ENCODE measurements around the gene MACROD1.

MACROD1 gene

DNA sequence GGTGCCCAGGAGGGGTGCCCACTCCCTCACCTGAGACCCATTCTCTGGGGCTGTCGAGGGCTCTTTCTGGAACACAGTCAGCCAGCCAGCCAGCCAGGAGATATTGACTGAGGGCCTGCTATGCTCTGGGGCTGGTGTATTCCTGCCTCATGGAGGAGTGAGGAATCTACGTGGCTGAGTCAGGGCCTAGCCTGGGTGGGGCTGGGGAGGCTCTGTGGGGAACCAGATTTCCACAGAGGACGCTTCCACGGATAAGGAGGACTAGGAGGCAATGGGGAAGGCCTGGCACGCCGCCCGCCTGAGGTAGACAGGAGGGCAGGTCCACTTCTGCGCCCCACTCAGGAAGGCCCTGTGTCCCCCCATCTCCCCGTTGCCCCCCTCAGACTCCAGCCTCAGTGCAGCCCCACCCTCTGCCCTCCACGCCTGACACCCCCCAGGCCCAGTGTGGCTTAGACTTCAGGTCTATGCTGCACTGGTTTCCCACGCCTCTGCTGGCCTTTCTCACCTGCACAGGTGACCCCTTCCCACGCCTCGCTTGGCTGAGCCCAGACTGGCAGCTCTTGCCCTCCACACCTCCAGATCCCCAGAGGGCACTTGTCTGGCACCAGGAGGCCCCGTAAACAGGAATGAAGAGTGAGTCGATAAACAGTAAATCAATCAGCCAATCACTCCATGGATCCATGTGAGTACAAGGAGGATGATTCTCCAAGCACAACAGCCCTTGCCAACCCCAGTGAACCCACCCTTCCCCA, 37.5 kb downstream of the MACROD1 start:
- no peak for DNase-seq (ENCODE audit: low read depth)

DNA sequence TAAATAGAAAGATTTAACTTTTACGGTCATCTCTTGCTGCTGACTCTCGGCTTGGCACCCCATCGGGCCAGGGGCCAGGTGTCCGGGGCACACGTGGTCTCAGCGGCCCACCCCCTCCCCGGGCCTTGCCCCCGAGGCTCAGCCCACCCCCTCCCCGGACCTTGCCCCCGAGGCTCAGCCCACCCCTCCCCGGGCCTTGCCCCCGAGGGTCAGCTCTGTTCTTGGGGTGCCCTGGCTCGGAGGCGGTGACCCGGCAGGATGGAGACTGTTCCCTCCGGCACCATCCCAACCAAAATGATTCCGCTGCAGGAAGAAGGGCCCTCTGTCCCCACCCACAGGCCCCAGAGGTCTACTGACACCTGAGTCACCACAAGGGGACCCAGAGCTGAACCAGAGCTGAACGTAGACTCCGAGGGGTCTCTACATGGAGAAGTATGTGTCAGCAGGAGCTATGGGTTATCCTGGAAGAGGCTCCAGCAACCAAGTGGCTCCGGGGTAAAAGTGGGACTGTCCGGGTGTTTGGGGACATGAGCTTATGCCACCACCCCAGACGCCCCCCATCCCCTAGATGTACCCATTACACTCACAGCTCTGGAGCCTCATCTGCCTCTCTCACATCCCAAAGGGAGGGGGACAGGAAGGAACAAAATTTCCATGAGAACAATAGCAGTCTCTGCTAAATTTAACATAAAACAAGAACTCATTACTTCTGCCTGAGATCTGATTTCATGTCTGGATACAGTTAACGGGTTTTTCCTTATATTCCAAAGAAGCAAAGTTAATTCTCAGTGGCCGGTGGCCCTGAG, 38.4 kb downstream of the MACROD1 start:
- DNase-seq (ENCODE audit: low read depth) = no peak

DNA sequence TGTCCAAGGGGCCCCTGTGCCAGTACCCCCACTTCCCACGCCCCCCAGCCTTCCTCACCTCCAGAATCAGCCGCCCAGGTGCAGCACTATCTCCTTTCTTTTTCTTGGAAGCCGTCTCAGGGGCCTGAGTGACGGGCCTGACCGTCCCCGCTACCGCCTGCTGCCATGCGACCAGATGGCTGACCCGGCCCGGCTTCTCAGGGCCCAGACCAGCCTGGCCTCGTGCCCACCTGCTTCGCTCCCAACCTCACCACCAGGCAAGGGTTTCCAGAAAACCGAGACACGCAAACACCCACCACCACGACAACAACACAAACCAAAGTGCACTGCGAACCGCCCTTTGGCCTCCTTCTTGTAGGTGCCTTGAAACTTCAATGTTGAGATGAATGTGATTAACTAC, 39.1 kb downstream of the MACROD1 start:
- no peak for DNase-seq (ENCODE audit: low read depth)

DNA sequence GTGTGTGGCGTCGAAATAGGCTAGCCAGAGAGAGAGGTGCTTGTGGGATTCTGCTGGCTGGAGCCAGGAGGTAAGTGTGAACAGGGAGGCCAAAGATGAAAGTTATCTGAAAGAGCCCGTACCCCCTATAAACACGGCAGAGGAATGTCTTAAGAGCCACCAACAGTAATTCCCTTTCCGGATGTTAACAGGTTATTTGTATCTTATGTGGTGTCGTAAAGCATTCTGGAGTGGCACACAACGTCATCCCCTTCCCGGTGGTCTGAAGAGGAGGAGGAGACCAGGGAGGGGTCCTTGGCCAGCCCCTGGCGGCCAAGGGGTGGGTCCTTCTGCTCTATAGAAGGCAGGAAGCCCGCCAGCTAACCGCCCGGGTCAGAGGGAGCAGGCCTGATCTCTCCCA, 39.5 kb downstream of the MACROD1 start:
- no peak for DNase-seq (ENCODE audit: low read depth)

DNA sequence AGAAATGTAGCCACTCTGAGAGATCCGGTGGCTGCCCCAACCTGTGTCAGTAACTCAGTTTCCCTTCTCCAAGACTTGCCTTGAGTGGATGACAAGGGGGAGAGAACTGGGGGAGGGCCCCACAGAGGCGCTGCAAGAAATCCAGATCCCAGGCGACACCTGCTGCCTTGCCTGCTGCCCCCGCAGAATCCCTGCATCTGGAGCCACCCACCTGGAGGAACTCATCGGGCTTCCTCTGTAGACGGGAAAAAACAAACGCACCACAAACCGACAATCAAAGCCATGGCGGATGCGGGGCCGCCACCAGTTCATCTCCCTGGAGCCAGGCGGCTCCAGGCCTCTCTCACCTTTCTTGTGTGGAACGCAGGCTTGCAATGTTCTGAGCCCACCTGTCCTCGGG, 40.2 kb downstream of the MACROD1 start:
- no peak for DNase-seq (ENCODE audit: low read depth)

DNA sequence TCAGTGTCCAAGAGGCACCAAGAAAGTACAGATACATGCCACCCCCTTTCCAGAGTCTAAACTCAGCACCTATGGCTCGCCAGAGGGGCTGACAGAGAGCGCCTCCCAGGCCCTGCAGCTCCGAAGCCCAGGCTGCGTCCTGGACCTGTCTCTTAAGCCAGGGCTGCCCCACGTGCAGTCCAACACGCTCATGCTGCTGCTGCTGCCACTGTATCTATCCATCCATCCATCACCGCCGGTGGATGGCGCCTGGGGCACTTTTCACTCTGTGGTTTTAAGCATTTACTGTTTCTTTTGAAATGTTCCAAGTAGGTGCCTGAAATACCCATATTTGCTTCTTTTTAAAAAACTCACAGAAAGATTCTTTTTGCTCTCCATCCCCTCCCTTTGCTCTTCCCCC, 41.8 kb downstream of the MACROD1 start:
- no peak for DNase-seq (ENCODE audit: low read depth)

DNA sequence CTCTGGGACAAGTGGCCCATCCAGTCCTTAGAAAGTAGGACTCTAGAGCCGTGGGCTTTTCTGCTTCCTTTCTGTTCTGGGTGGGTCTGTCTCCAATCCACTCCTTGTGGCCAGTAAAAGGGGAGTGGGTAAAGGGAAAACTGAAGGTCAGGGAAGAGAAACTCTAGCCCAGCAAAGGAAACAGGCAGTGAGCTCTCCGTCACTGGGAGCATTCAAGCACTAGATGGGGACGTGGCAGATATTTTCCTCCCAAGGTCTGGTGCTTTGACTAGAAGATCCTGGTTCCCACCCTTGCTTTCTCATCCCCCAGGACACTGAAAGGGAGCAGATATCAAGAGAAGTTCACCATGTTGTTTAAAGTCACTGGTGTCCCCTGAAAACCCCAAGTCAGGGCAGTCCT, 42.2 kb downstream of the MACROD1 start:
- DNase-seq (ENCODE audit: low read depth) = no peak

DNA sequence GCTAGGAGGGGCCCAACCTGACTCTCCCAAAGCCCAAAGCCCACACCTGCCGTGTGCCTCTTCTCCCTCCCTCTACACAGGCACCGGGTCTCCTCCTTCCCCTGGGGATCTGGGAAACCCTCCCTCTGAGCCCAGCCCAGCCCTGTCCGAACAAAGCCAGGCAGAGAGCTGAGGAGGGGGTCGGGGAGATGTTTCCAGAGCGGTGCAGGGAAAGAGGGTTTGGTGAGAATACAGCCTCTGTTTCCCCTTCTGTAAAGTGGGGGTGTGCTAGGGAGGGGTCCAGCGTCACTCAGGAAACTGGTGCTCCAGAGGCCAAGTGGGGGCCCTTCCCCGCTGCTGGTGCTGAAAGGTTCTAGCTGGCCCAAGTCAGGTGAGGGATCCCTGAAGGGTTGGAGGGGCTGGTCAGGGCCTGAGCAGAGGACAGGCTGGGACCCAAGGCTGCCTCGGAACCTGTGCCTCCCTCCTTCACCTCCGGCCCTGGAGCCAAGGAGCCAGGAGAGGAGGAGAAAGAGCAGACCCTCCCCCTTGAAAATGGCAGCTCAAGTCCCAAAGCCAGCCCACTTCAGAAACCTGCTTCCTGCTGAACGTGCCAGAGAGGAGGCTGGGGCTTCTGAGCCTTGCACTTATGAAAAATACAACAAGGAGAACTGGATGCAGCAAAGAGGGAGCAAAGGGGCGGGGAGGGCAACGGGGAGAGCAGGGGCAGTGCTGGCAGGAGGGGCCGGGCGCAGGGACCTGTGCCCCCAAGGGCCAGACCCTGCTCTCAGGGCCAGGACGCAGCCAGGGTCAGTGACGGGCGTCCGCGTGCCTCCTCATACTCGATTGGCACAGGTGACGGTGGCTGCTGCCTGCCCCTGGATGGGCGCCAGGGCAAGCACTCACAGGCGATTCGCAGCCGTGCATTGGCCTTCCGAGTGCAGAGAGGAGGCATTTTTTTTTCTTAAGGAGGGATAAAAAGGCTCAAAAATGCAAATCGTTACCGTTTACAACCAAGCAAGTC, 43.2 kb downstream of the MACROD1 start:
- no peak for DNase-seq (ENCODE audit: low read depth)

DNA sequence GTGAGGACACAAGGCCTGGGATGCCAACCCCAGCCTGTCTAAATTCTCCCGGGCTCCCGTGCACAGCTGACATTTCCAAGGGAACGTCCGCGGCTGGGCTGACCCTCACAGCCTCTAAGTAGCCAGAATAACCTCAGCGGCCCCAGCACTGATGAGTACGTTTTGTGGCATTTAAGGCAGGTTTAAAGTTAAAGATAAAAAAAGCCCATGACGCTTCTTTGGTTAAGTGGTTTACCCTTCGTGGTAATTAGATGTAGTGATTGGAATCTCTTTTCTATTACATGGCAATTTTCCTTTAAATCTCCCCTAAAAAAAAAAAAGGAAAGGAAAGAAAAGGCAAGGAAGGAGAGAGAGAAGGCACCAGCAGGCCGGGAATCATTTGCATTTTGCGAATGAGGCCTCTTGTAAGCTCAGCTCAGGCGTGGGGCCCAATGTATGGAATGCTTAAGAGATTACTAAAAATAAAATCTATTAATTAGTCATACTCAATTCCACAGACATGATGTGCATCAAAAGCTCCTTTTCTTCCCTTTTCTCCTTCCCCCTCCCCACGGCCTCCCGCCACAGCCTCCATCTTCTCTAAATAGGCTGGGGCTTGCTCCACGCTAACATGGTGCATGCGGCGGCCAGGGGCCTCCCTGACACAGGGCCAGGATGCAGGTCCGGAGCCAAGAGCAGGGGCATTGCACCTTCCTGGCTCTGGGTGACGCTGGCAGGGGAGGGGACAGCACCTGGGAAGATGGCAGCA, 44.1 kb downstream of the MACROD1 start:
- peak; percentile 33 for DNase-seq (ENCODE audit: low read depth)

DNA sequence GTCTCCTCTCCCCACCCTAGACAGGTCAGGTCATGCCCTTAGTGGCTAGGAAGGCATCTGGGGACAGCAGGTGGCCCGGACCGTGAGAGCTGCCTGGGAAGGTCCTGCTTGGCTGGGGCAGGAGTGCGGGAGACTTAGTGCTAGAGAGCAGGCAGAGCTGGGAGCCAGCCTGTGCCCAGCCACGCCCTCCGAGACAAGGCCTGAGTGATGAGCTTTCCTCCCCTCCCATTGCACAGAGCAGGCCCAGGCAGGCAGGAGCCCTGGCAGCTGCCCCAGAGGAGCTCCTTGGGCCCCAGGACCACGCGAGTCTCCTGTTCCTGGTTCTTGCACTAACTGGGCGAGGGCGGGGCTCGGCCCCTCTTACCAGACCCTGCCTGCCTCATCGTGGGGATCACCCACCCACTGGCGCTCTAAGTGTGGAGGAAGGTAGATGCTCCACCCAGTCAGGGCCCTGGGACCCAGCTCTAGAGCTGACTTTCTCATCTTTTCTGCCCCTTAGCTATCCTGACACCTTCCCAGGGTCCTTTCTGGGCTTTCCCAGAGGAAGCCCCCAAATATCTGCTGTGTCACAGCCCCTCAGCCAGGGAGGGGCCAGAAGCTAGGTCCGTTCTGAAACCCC, 44.9 kb downstream of the MACROD1 start:
- no peak for DNase-seq (ENCODE audit: low read depth)

DNA sequence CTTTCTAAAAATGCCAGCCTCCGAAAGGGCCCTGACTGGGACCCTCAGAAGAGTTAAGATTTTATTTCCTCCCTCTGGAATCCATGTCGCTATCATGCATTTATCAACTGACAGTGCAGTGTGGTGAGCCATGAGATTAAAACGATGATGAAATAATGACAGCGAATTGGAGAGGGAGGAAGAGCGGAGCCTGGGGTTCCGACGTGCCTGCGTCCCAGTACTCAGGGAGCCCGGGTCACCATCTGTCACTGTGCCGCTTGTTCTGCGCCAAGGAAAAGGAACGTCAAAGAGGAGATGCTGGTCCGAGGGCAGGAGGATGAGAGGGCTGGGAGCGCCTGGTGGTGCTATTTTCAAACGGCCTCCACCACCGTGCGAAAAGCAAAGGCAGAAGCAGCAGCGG, 46.2 kb downstream of the MACROD1 start:
- DNase-seq (ENCODE audit: low read depth) = no peak

DNA sequence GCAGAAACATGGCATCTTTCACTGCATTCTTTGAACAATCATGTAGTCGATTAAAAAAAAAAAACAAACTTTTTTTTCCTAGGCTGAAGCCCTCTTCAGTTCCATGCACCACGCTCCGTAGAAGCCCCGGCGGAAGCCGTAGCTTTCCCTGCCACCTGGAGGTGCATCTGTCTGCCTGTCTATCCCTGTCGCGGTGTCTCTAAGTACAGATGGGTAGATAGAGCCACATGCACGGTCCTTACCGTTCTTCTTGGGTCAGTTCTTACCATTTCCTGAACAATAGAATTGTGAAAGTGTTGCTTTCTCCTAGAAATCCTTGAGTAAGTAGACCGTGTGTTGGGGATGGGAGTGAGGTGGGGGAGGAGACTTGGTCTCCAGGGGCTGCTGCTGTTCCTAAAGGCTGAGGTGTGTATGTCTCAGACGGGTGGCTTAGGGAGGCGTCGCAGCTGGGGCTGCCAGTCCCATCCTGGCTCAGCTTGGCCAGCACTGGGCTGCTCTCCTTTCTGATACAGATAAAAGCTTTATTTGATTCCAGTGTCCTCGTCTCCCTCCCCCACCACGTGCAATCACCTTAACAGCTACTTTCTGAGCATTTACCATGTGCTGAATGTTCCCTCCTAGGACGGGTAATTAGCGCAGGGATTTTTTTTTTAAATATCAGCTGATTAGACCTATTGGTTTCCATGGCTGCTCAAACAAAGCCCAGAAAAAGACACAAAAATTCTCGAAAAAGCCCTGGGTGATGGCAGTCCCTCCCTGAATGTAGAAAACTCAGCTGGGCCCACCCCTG, 46.8 kb downstream of the MACROD1 start:
- no peak for DNase-seq (ENCODE audit: low read depth)

DNA sequence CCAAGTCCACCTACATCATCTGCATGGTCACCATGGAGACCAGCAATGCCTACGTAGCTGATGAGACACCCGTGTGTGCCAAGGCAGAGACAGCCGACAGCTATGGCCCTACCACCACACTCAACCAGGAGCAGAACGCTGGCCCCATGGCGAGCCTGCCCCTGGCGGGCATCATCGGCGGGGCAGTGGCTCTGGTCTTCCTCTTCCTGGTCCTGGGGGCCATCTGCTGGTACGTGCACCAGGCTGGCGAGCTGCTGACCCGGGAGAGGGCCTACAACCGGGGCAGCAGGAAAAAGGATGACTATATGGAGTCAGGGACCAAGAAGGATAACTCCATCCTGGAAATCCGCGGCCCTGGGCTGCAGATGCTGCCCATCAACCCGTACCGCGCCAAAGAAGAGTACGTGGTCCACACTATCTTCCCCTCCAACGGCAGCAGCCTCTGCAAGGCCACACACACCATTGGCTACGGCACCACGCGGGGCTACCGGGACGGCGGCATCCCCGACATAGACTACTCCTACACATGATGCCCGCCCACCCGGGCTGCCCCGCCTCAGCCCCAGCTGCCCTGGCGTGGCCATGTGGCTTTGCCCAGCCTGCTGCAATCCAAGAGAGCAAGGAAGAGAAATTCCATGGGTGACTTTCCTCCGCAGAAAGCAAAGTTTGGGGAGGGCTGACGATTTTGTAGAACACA, 48.0 kb downstream of the MACROD1 start:
- DNase-seq (ENCODE audit: low read depth) = no peak

DNA sequence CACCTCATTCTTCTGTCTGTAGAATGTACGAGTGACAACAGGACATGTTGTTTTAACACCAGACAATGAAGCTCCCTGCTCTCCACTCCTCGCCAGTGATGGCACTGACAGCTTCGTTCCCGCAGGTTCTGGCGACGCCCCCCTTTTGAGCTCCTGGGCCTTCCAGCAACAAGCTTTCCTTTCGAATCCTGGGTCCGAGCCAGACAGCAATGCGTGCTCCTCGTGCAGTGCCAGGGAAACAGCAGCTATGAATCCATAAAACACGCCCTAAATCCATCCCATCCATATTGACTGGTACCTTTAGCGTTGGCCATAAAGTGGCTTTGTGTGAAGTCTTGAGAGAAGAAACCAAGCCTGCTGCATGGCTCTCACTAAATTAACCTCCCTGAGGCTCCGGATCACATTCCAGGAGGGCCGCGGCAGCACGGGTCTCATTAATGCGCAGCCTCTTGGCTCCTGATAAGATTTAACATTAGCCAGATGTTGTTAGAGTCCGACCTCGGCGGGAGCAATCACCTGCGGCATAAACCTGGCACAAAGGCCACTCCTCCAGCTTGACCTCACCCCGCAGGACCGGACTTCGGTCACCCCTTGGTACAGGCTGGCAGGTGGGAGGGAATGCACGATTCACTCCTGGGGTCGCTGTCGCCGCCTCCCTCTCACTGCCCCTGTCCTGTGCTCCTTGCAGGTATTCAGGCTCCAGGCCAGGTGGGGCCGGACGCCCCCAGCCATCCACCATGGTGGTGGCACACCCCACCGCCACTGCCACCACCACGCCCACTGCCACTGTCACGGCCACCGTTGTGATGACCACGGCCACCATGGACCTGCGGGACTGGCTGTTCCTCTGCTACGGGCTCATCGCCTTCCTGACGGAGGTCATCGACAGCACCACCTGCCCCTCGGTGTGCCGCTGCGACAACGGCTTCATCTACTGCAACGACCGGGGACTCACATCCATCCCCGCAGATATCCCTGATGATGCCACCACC, 50.1 kb downstream of the MACROD1 start:
- DNase-seq (ENCODE audit: low read depth) = no peak

DNA sequence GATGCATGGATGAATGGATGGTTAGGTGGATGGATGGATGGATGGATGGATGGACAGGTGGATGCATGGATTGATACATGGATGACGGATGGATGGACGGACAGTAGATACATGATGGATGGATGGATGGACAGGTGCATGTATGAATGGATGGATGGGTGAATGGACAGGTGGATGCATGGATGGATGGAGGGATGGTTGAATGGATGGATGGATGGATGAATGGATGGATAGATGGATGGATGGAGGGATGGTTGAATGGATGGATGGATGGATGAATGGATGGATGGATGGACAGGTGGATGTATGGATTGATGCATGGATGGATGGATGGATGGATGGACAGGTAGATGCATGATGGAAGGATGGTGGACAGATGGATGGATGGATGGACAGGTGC, 51.7 kb downstream of the MACROD1 start:
- no peak for DNase-seq (ENCODE audit: low read depth)

DNA sequence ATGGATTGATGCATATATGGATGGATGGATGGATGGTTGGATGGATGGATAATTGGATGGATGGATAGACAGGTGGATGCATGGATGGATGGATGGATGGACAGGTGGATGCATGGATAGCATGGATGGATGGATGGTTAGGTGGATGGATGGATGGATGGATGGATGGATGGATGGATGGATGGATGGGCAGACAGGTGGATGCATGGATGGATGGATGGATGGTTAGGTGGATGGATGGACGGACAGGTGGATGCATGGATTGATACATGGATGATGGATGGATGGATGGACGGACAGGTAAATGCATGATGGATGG, 52.5 kb downstream of the MACROD1 start:
- DNase-seq (ENCODE audit: low read depth) = no peak

DNA sequence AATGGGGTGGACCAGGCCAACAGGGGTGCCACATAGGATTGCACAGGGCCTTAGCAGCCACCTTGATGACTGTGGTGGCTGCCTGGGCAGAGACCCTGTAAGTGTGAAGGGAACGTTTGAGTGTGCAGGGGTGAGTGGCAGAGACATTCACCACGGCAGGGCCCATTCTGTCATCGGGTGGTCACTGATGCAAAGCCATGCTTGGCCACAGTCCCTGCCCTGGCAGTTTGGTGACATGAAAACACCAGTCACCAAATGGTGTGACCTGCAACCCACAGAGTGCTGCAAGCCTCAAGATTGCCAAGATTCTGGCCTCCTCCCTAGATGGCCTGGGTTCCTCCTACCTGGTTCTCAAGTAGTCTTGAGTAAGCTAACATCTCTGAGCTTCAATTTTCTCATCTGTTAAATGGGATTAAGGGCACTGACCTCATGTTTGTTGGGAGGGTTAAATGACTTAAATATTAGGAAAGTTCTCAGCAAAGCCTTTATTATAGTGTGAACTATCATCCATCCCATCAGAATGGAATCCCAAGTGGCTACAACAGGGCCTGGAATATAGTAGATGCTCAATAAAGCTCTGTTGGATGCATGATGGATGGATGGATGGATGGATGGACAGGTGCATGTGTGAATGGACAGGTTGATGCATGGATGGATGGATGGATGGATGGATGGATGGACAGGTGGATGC, 53.0 kb downstream of the MACROD1 start:
- no peak for DNase-seq (ENCODE audit: low read depth)

Measured in GM04504 (cell line).